Brain microvascular endothelial cell (primary cell): ENCODE measurements around the gene CHN2.
A peak's percentile ranks its signal among the peaks of the same experiment; 100 is the strongest.

Source experiments
- DNase-seq: peaks from one replicate; pipeline ENCODE4 v3.0.0-alpha.2; 2020
- H3K27ac ChIP-seq: fragments of 250-450 bp; sonication (Bioruptor Pico); 2 replicates; pipeline ENCODE4 v1.5.1; 2020; ENCODE audit warnings: mild to moderate bottlenecking, moderate library complexity
- H3K27me3 ChIP-seq: fragments of 250-450 bp; sonication (Bioruptor Pico); replicated peaks from 2 replicates; pipeline ENCODE4 v1.5.1; 2020; ENCODE audit warnings: mild to moderate bottlenecking
- H3K36me3 ChIP-seq: fragments of 250-450 bp; sonication (Bioruptor Pico); replicated peaks from 2 replicates; pipeline ENCODE4 v1.5.1; 2020; ENCODE audit warnings: mild to moderate bottlenecking
- H3K4me3 ChIP-seq: 2 replicates; pipeline ENCODE4 v1.5.1; 2011; ENCODE audit warnings: low read depth, mild to moderate bottlenecking, control low read depth, low read length, moderate library complexity
- CTCF ChIP-seq: IDR thresholded peaks from 2 replicates; pipeline ENCODE4 v1.5.1; 2011; ENCODE audit warnings: low read depth, mild to moderate bottlenecking, moderate library complexity, low read length, control low read depth, inconsistent platforms; ENCODE audit errors: missing control alignments
- in situ Hi-C: cut with HindIII; loops from 2 replicates; pipeline ENCODE4 v1.10.0; 2017; ENCODE audit warnings: low sequenced_read_pairs, low pct_ligation_motif_present

The CHN2 gene

GRCh38 chr7:29457141-29457561, 262.6 kb downstream of the CHN2 start:
- Histone ChIP-seq H3K27ac (no peak overlapping the region), H3K27me3 (no peaks in the 10 kb centered on the region), H3K36me3 (no peaks in the 10 kb centered on the region), H3K4me3 (no peak overlapping the region)
- in situ Hi-C loops, result no loop called here
- TF ChIP-seq CTCF, result no peak
- peak; percentile 34 for DNase-seq

DNA sequence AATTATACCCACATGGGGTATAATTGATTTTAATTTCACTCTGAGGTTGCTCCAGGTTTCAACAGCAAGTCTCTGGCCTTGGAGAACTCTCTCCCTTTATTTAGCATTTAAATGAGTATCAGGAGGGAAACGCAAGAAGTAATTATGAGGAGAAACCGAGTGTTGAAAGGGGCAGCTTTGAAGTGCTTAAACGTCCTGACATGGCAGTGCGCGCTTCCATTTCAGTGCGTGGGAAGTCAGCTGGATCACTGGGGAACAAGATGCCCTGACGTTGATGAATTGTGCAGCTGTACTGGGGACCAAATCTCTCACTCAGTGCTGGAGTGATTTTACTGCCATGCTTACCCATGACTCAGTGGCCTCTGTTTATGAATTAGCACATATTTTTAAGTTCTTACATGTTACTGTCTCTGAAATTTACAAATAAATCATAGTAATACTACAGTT, 263.0 kb downstream of the CHN2 start:
- Histone ChIP-seq H3K27ac (no peak overlapping the region), H3K27me3 (no peaks in the 10 kb centered on the region), H3K4me3 (no peak overlapping the region), H3K36me3 (no peaks in the 10 kb centered on the region)
- TF ChIP-seq CTCF, result no peak
- in situ Hi-C loops, result no loop called here
- peak; percentile 14 for DNase-seq

GRCh38 chr7:29458933-29459332, 264.4 kb downstream of the CHN2 start:
- Histone ChIP-seq H3K27me3 (no peaks in the 10 kb centered on the region), H3K27ac (no peak overlapping the region), H3K36me3 (no peaks in the 10 kb centered on the region), H3K4me3 (no peak overlapping the region)
- no peak for TF ChIP-seq CTCF
- no peak for DNase-seq
- in situ Hi-C loops, result no loop called here

GRCh38 chr7:29459589-29459988, 265.0 kb downstream of the CHN2 start:
- no peak for TF ChIP-seq CTCF
- in situ Hi-C loops, result no loop called here
- H3K4me3 ChIP-seq, result no peak overlapping the region
- DNase-seq, result no peak
- H3K36me3 ChIP-seq, result no peaks in the 10 kb centered on the region
- no peaks in the 10 kb centered on the region for H3K27me3 ChIP-seq
- no peak overlapping the region for H3K27ac ChIP-seq

DNA sequence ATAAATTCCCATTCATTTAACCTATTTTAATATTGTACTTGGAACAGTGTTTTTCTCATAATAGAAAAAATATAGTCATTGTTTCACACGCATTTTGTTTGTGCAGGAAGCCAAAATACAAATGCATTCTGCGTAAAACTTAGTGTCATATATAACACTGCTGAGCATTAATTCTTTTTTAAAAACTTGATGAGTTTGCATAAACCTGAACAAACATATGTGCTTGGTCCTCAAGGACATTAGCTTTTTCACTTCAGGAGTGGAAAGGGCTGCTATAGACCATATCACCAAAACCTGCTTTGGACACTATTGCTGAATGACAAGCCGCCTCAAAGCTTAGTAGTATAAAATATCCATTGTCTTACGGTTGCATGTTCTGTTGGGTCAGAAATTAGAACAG, 267.4 kb downstream of the CHN2 start:
- in situ Hi-C loops, result no loop called here
- no peak overlapping the region for H3K4me3 ChIP-seq
- H3K27ac ChIP-seq, result no peak overlapping the region
- no peaks in the 10 kb centered on the region for H3K36me3 ChIP-seq
- no peak for TF ChIP-seq CTCF
- H3K27me3 ChIP-seq, result no peaks in the 10 kb centered on the region
- DNase-seq, result no peak

GRCh38 chr7:29463504-29464158, 269.1 kb downstream of the CHN2 start:
- in situ Hi-C loops, result no loop called here
- Histone ChIP-seq H3K36me3 (no peaks in the 10 kb centered on the region), H3K4me3 (no peak overlapping the region), H3K27me3 (no peaks in the 10 kb centered on the region), H3K27ac (no peak overlapping the region)
- no peak for TF ChIP-seq CTCF
- no peak for DNase-seq
